IgD-negative memory B cell (primary cell): Measurements from ENCODE around the gene KRTAP5-9. TPM values are rescaled to one million over a fixed set of nuclear protein-coding genes. Genes with fewer than 3 reads are reported as not detected.
"Not testable (repeated sequence)": the region's sequence is repeated elsewhere in the genome, so short reads cannot be mapped to it uniquely, and the experiment has no call there.

Experiments
- H3K27ac Mint-ChIP-seq, 3 donors: one replicate each; pipeline ENCODE4 v1.8.0; 2020 to 2022; ENCODE audit warnings: mild to moderate bottlenecking in 3 of 3, mixed read lengths in 3 of 3, moderate library complexity in 1 of 3
- H3K27me3 Mint-ChIP-seq: one replicate; pipeline ENCODE4 v1.8.0; 2021; ENCODE audit warnings: mixed read lengths
- H3K36me3 Mint-ChIP-seq: one replicate; pipeline ENCODE4 v1.8.0; 2020; ENCODE audit warnings: mild to moderate bottlenecking, mixed read lengths
- H3K4me1 Mint-ChIP-seq, 3 donors: one replicate each; pipeline ENCODE4 v1.8.0; 2020 to 2022; ENCODE audit warnings: mixed read lengths in 3 of 3, mild to moderate bottlenecking in 1 of 3
- H3K4me3 Mint-ChIP-seq, 4 donors: one replicate each; pipeline ENCODE4 v1.8.0; 2020 to 2022; ENCODE audit warnings: mild to moderate bottlenecking in 4 of 4, mixed read lengths in 4 of 4, moderate library complexity in 3 of 4
- H3K9me3 Mint-ChIP-seq, 3 donors: one replicate each; pipeline ENCODE4 v1.8.0; 2020 to 2021; ENCODE audit warnings: mixed read lengths in 3 of 3, mild to moderate bottlenecking in 1 of 3
- polyA plus RNA-seq: library from polyadenylated mRNA; unstranded; fragments of 300-500 nt; fragmentation: Illumina TruSeq; gene quantifications from one replicate; pipeline ENCODE4 v1.2.3, GENCODE V29; 2021

Gene KRTAP5-9
- polyA plus RNA-seq, 1 donor from 2014 or later = not detected

- Mint-ChIP-seq H3K4me1 (peaks cover 0 to 5% (median 0%) of the 10 kb centered on the region in 3 donors), H3K9me3 (peaks cover 0 to 6% (median 0%) of the 10 kb centered on the region in 3 donors), H3K4me3 (no peak overlapping the region), H3K27me3 (peaks cover 9% of the 10 kb centered on the region), H3K36me3 (no peaks in the 10 kb centered on the region), H3K27ac (no peak overlapping the region)
These were observed 22.2 kb upstream of the KRTAP5-9 start for GRCh38 chr11:71525938-71526495.

- H3K36me3 Mint-ChIP-seq, H3K27me3 Mint-ChIP-seq, H3K9me3 Mint-ChIP-seq, H3K4me3 Mint-ChIP-seq, H3K4me1 Mint-ChIP-seq, H3K27ac Mint-ChIP-seq: not testable (repeated sequence)
These were observed 21.2 kb upstream of the KRTAP5-9 start, which contains the start of gene KRTAP5-7 for GRCh38 chr11:71526796-71527575. KRTAP5-7 (plus strand) TSS chr11:71527267; CDS start chr11:71527301, 34 bp downstream.

- H3K4me3 Mint-ChIP-seq = no peak overlapping the region
- peaks cover 0 to 5% (median 0%) of the 10 kb centered on the region in 3 donors for H3K4me1 Mint-ChIP-seq
- no peak overlapping the region for H3K27ac Mint-ChIP-seq
- no peaks in the 10 kb centered on the region for H3K36me3 Mint-ChIP-seq
- peaks cover 9% of the 10 kb centered on the region for H3K27me3 Mint-ChIP-seq
- H3K9me3 Mint-ChIP-seq = peaks cover 0 to 1% (median 0%) of the 10 kb centered on the region in 3 donors
These were observed 20.5 kb upstream of the KRTAP5-9 start for GRCh38 chr11:71527576-71528210.

GRCh38 chr11:71530602-71531001 is 17.6 kb upstream of the KRTAP5-9 start:
- H3K36me3 Mint-ChIP-seq = peaks cover 3% of the 10 kb centered on the region
- peaks cover 9% of the 10 kb centered on the region for H3K27me3 Mint-ChIP-seq
- H3K9me3 Mint-ChIP-seq = no peaks in the 10 kb centered on the region
- no peak overlapping the region for H3K4me3 Mint-ChIP-seq
- H3K4me1 Mint-ChIP-seq = peaks cover 0 to 5% (median 0%) of the 10 kb centered on the region in 3 donors
- no peak overlapping the region for H3K27ac Mint-ChIP-seq

GRCh38 chr11:71532036-71532610 is 16.1 kb upstream of the KRTAP5-9 start:
- H3K4me1 Mint-ChIP-seq = peaks cover 0 to 4% (median 0%) of the 10 kb centered on the region in 3 donors
- H3K27ac Mint-ChIP-seq = no peak overlapping the region
- no peaks in the 10 kb centered on the region for H3K27me3 Mint-ChIP-seq
- H3K36me3 Mint-ChIP-seq = peaks cover 5% of the 10 kb centered on the region
- no peaks in the 10 kb centered on the region for H3K9me3 Mint-ChIP-seq
- H3K4me3 Mint-ChIP-seq = no peak overlapping the region

- H3K4me3 Mint-ChIP-seq, H3K27ac Mint-ChIP-seq, H3K4me1 Mint-ChIP-seq, H3K36me3 Mint-ChIP-seq, H3K9me3 Mint-ChIP-seq: not testable (repeated sequence)
- H3K27me3 Mint-ChIP-seq = peaks cover 10% of the 10 kb centered on the region
These were observed 13.3 kb upstream of the KRTAP5-9 start for GRCh38 chr11:71534711-71535608.

- Mint-ChIP-seq H3K9me3 (peaks cover 0 to 3% (median 2%) of the 10 kb centered on the region in 3 donors), H3K27ac (no peak overlapping the region), H3K36me3 (peaks cover 5% of the 10 kb centered on the region), H3K27me3 (peaks cover 10% of the 10 kb centered on the region), H3K4me1 (peaks cover 0 to 1% (median 0%) of the 10 kb centered on the region in 3 donors), H3K4me3 (no peak overlapping the region)
These were observed 12.4 kb upstream of the KRTAP5-9 start for GRCh38 chr11:71535825-71536224.

GRCh38 chr11:71537537-71537936 is 10.7 kb upstream of the KRTAP5-9 start:
- Mint-ChIP-seq H3K9me3 (peaks cover 0 to 7% (median 5%) of the 10 kb centered on the region in 3 donors), H3K27me3 (peaks cover 18% of the 10 kb centered on the region), H3K27ac (no peak overlapping the region), H3K4me1 (peaks cover 0 to 3% (median 0%) of the 10 kb centered on the region in 3 donors), H3K4me3 (no peak overlapping the region), H3K36me3 (peaks cover 7% of the 10 kb centered on the region)

GRCh38 chr11:71537977-71538665 is 10.1 kb upstream of the KRTAP5-9 start, which contains the start of gene KRTAP5-8:
KRTAP5-8 (plus strand) TSS chr11:71538025; CDS start chr11:71538056, 31 bp downstream.
- not testable (repeated sequence) for H3K36me3 Mint-ChIP-seq, H3K9me3 Mint-ChIP-seq, H3K4me3 Mint-ChIP-seq, H3K4me1 Mint-ChIP-seq
- Mint-ChIP-seq H3K27ac (peak within 1 kb of the TSS in 1 of 3 donors; percentile 13), H3K27me3 (peaks cover 20% of the 10 kb centered on the region)

GRCh38 chr11:71538666-71538990 is 9.6 kb upstream of the KRTAP5-9 start:
- Mint-ChIP-seq H3K27ac (peak overlapping the region in 1 of 3 donors; percentile 13), H3K9me3 (peaks cover 0 to 9% (median 5%) of the 10 kb centered on the region in 3 donors), H3K27me3 (peaks cover 23% of the 10 kb centered on the region), H3K36me3 (peaks cover 7% of the 10 kb centered on the region), H3K4me1 (peaks cover 5 to 11% (median 7%) of the 10 kb centered on the region in 3 donors), H3K4me3 (no peak overlapping the region)

GRCh38 chr11:71539017-71539416 is 9.2 kb upstream of the KRTAP5-9 start:
- H3K4me1 Mint-ChIP-seq = peaks cover 9 to 12% (median 11%) of the 10 kb centered on the region in 3 donors
- no peak overlapping the region for H3K4me3 Mint-ChIP-seq
- H3K9me3 Mint-ChIP-seq = peaks cover 0 to 9% (median 5%) of the 10 kb centered on the region in 3 donors
- peaks cover 24% of the 10 kb centered on the region for H3K27me3 Mint-ChIP-seq
- peak overlapping the region in 1 of 3 donors; percentile 13 for H3K27ac Mint-ChIP-seq
- peaks cover 7% of the 10 kb centered on the region for H3K36me3 Mint-ChIP-seq

GRCh38 chr11:71539971-71540370 is 8.2 kb upstream of the KRTAP5-9 start:
- not testable (repeated sequence) for H3K36me3 Mint-ChIP-seq, H3K4me3 Mint-ChIP-seq, H3K27ac Mint-ChIP-seq, H3K9me3 Mint-ChIP-seq
- Mint-ChIP-seq H3K27me3 (peaks cover 24% of the 10 kb centered on the region), H3K4me1 (peaks cover 12 to 15% (median 15%) of the 10 kb centered on the region in 3 donors)

- H3K4me3 Mint-ChIP-seq = peak overlapping the region in 1 of 4 donors; percentile 30
These were observed 7.5 kb upstream of the KRTAP5-9 start for GRCh38 chr11:71540521-71541304.

More at GRCh38 chr11:71540521-71541304, 7.5 kb upstream of the KRTAP5-9 start:
- Mint-ChIP-seq H3K27me3 (peaks cover 24% of the 10 kb centered on the region), H3K4me1 (peaks cover 12 to 15% (median 15%) of the 10 kb centered on the region in 3 donors)
- not testable (repeated sequence) for H3K36me3 Mint-ChIP-seq, H3K27ac Mint-ChIP-seq, H3K9me3 Mint-ChIP-seq
